CD4-positive, alpha-beta T cell (primary cell): ENCODE data around the gene MAMDC4. TPM values are rescaled to one million over a fixed set of nuclear protein-coding genes. Genes with fewer than 3 reads are reported as not detected.

Experiments
- ATAC-seq: fragments of 200-7000 bp; cut with Tn5 transposase; one replicate; pipeline ENCODE4 v1.10.0; 2022; ENCODE audit warnings: mild to moderate bottlenecking; ENCODE audit not compliant: poor library complexity
- CTCF ChIA-PET: fragments of 350-600 bp; sonication (Branson Sonifier 250); formaldehyde crosslinking; loops from one replicate; lab custom pipeline; 2021; ENCODE audit warnings: antibody characterized with exemption, inconsistent platforms; lab: Charles Lee
- POLR2A ChIA-PET: fragments of 350-600 bp; sonication (Branson Sonifier 250); formaldehyde crosslinking; loops from one replicate; lab custom pipeline; 2021; ENCODE audit warnings: antibody characterized with exemption, inconsistent platforms; lab: Charles Lee
- DNase-seq, 14 experiments: peaks; one replicate each; pipeline ENCODE4 v3.0.0-alpha.2; 2013 to 2020; ENCODE audit warnings: mixed read lengths in 2 of 14
- H3K27ac ChIP-seq, 2 donors: one replicate each; pipeline versions ENCODE4 v1.5.1 to v1.7.0; 2013; ENCODE audit warnings: low read length in 2 of 2, low read depth in 1 of 2, mild to moderate bottlenecking in 1 of 2
- H3K27me3 ChIP-seq, 2 experiments: 1 replicate in 1 of 2; 2 replicates in 1 of 2; pipeline versions ENCODE4 v1.6.1 to v1.7.0; 2013; ENCODE audit warnings: low read length in 2 of 2, control low read depth in 1 of 2, mild to moderate bottlenecking in 1 of 2, moderate library complexity in 1 of 2; ENCODE audit not compliant: insufficient read depth in 2 of 2, control insufficient read depth in 1 of 2
- H3K36me3 ChIP-seq: one replicate; pipeline ENCODE4 v1.6.1; 2013; ENCODE audit warnings: low read length, control low read depth; ENCODE audit not compliant: insufficient read depth
- H3K4me1 ChIP-seq: one replicate; pipeline ENCODE4 v1.6.1; 2013; ENCODE audit warnings: low read length, control low read depth; ENCODE audit not compliant: insufficient read depth
- H3K4me3 ChIP-seq: one replicate; pipeline ENCODE4 v1.5.1; 2013; ENCODE audit warnings: mild to moderate bottlenecking, low read length, moderate library complexity
- H3K9me3 ChIP-seq, 2 experiments: 1 replicate in 1 of 2; 2 replicates in 1 of 2; pipeline versions ENCODE4 v1.6.1 to v1.7.0; 2013; ENCODE audit warnings: low read length in 2 of 2, mild to moderate bottlenecking in 2 of 2, control low read depth in 1 of 2, moderate library complexity in 1 of 2; ENCODE audit not compliant: control insufficient read depth in 1 of 2, insufficient read depth in 1 of 2
- H3K27ac Mint-ChIP-seq: one replicate; pipeline ENCODE4 v1.8.0; 2020; ENCODE audit warnings: mixed read lengths
- H3K27me3 Mint-ChIP-seq: one replicate; pipeline ENCODE4 v1.8.0; 2021; ENCODE audit warnings: mixed read lengths
- H3K36me3 Mint-ChIP-seq: one replicate; pipeline ENCODE4 v1.8.0; 2021; ENCODE audit warnings: low read depth, mixed read lengths
- H3K4me1 Mint-ChIP-seq: one replicate; pipeline ENCODE4 v1.8.0; 2021; ENCODE audit warnings: low read depth, mixed read lengths
- H3K4me3 Mint-ChIP-seq: one replicate; pipeline ENCODE4 v1.8.0; 2020; ENCODE audit warnings: mild to moderate bottlenecking, mixed read lengths
- H3K9me3 Mint-ChIP-seq: one replicate; pipeline ENCODE4 v1.8.0; 2020; ENCODE audit warnings: mixed read lengths
- intact Hi-C, 2 experiments: fragments of 100-400 bp; cut with DNase I in 1 of 2; cut with micrococcal nuclease in 1 of 2; formaldehyde crosslinking; loops; one replicate each; pipeline versions ENCODE4 v1.15.1 to v1.9.0; 2023 to 2025; cut with DNase I, micrococcal nuclease
- total RNA-seq, 174 experiments: library from RNA in 2 of 174; stranded (reverse) in 2 of 174; gene quantifications; one replicate each; pipeline ENCODE4 v1.2.3 and lab custom pipeline; 2021 to 2026
- TF ChIP-seq, protein P1 (sequence below): fragments of 200-600 bp; IDR thresholded peaks from one replicate; pipeline ENCODE4 v1.8.0; 2022; ENCODE audit warnings: antibody characterized with exemption, mild to moderate bottlenecking

MAMDC4 gene
- total RNA-seq, 2 experiments from 2014 or later, result 2.2 to 3.4 TPM

DNA sequence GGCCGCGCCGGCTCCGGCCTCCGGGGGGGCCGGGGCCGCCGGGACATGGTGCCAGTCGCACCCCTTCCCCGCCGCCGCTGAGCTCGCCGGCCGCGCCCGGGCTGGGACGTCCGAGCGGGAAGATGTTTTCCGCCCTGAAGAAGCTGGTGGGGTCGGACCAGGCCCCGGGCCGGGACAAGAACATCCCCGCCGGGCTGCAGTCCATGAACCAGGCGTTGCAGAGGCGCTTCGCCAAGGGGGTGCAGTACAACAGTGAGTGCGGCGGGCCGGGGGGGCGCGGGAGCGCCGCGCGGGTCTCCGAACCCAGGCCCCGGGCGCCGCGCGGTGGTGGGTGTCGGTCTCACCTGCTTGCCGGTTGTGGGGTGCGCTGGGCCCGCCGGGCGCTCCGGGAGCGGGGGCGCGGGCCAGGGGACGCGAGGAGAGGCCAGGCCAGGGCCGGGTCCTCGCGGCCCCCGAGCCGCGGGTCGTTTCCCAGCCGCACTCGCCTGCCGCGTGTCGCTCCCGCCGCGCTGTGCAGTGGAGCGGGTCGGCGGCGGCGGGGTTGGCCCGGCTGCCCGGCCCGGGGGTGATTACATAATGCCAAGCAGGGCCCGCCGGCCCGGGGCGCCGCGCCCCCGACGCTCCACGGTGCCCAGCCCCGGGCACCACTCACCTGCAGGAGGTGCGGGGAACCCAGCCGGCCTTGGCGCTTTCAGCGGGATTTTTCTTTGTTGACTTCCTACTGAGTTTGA, 43.9 kb upstream of the MAMDC4 start:
- TF ChIP-seq, protein P1, sequence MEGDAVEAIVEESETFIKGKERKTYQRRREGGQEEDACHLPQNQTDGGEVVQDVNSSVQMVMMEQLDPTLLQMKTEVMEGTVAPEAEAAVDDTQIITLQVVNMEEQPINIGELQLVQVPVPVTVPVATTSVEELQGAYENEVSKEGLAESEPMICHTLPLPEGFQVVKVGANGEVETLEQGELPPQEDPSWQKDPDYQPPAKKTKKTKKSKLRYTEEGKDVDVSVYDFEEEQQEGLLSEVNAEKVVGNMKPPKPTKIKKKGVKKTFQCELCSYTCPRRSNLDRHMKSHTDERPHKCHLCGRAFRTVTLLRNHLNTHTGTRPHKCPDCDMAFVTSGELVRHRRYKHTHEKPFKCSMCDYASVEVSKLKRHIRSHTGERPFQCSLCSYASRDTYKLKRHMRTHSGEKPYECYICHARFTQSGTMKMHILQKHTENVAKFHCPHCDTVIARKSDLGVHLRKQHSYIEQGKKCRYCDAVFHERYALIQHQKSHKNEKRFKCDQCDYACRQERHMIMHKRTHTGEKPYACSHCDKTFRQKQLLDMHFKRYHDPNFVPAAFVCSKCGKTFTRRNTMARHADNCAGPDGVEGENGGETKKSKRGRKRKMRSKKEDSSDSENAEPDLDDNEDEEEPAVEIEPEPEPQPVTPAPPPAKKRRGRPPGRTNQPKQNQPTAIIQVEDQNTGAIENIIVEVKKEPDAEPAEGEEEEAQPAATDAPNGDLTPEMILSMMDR, result no peak
- H3K4me1 ChIP-seq, result peaks cover 56% of the 10 kb centered on the region
- DNase-seq (peak in 13 of 14 experiments; percentile 36 to 75 (median 44)), ATAC-seq (peak; percentile 54)
- H3K4me3 Mint-ChIP-seq, result peak overlapping the region; percentile 86
- H3K4me3 ChIP-seq, result peak overlapping the region; percentile 62
- H3K36me3 ChIP-seq, result peaks cover 10% of the 10 kb centered on the region
- intact Hi-C loops, result loop anchor here (2.0 to 10.0 kb wide), 5 partner anchors 33 to 403 kb away; partner anchors contain the start of genes PHPT1 (in 1 of the 2), SNAPC4 (in 1 of the 2) and TRAF2 (in 1 of the 2)
- no peaks in the 10 kb centered on the region for H3K27me3 Mint-ChIP-seq
- peaks cover 23% of the 10 kb centered on the region for H3K36me3 Mint-ChIP-seq
- H3K27ac Mint-ChIP-seq, result peak overlapping the region; percentile 41
- ChIA-PET POLR2A (interaction anchor here (0.6 to 3.9 kb wide), 12 partner anchors 9 to 432 kb away, joined by 3 to 30 read pairs (median 4); partner anchors contain the start of genes AJM1, EDF1, TMEM141 and TRAF2), CTCF (interaction anchor here (1.2 to 3.8 kb wide), 3 partner anchors 16 to 34 kb away, joined by 3 to 18 read pairs (median 6); partner anchors contain the start of genes AJM1 and TMEM141)
- H3K9me3 Mint-ChIP-seq, result no peaks in the 10 kb centered on the region
- H3K27ac ChIP-seq, result no peak overlapping the region
- no peaks in the 10 kb centered on the region for H3K27me3 ChIP-seq
- peaks cover 44% of the 10 kb centered on the region for H3K4me1 Mint-ChIP-seq
- H3K9me3 ChIP-seq, result no peaks in the 10 kb centered on the region

DNA sequence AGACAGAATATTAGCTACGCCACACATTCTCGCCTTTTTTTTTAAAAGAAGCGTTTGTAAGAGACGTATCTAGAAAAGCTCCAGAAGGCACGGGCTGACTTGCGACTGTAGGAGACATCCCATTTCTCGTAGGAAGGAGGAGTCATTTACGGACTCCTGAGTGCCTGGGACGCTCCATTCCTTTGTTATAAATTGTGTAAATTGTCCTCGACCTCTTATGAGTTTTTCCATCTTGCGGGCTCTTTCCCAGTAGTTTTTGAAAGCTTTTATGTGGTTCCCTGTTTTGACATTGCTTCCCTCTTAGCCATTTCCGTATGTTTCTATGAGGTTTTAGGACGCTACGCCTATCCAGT, 43.4 kb upstream of the MAMDC4 start:
- Mint-ChIP-seq H3K4me3 (peak overlapping the region; percentile 67), H3K27ac (peak overlapping the region; percentile 41), H3K36me3 (peaks cover 26% of the 10 kb centered on the region), H3K4me1 (peaks cover 45% of the 10 kb centered on the region), H3K27me3 (no peaks in the 10 kb centered on the region), H3K9me3 (no peaks in the 10 kb centered on the region)
- Histone ChIP-seq H3K4me1 (peaks cover 56% of the 10 kb centered on the region), H3K36me3 (peaks cover 10% of the 10 kb centered on the region), H3K27me3 (no peaks in the 10 kb centered on the region), H3K9me3 (no peaks in the 10 kb centered on the region), H3K4me3 (peak overlapping the region; percentile 62), H3K27ac (no peak overlapping the region)
- intact Hi-C loops, result loop anchor here (2.0 to 10.0 kb wide), 5 partner anchors 32 to 404 kb away; partner anchors contain the start of genes PHPT1 (in 1 of the 2), SNAPC4 (in 1 of the 2) and TRAF2 (in 1 of the 2)
- ChIA-PET CTCF (interaction anchor here (3.8 kb wide), 1 partner anchor 34 kb away, joined by 18 read pairs; the partner anchor contains the start of gene AJM1), POLR2A (interaction anchor here (0.6 to 3.9 kb wide), 8 partner anchors 10 to 432 kb away, joined by 3 to 30 read pairs (median 8); partner anchors contain the start of genes AJM1, EDF1, TMEM141 and TRAF2)
- TF ChIP-seq, protein P1, result no peak
- ATAC-seq (no peak), DNase-seq (no peak)

DNA sequence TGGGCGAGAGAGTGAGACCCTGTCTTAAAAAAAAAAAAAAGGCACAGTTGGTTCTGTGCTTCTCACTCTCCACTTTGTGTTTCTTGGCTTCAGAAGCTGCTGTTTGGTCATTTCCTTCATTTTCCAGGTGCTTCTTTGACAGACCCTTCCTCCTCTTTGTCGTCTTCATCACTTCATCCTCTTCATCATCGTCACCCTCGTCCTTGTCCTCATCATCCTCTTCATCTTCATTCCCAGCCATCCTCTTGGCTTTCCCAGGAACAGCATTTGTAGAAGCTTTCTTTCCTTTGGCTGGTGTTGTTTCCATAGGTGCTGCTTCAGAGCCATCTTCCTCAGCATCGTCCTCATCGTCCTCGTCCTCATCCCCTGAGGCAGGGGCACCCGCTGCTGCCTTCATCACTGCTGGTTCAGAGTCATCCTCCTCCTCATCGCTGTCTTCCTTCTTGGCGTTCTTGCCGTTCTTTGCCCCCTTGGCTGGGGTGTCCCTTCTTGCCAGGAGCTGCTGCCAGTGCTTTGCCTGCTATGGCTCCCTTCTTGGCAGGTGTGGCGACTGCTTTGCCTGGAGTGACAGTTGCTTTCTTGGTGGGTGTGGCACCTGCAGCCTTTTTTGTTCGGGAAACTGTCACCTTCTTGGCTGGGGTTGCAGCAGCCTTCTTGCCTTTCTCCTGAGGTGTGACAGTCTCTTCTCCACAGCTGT, 37.3 kb upstream of the MAMDC4 start:
- Histone ChIP-seq H3K4me3 (no peak overlapping the region), H3K4me1 (peaks cover 26% of the 10 kb centered on the region), H3K36me3 (peaks cover 18% of the 10 kb centered on the region), H3K27ac (no peak overlapping the region), H3K27me3 (no peaks in the 10 kb centered on the region), H3K9me3 (no peaks in the 10 kb centered on the region)
- intact Hi-C loops, result no loop called here
- TF ChIP-seq, protein P1, result no peak
- Mint-ChIP-seq H3K36me3 (peaks cover 39% of the 10 kb centered on the region), H3K27me3 (no peaks in the 10 kb centered on the region), H3K4me1 (peaks cover 28% of the 10 kb centered on the region), H3K9me3 (no peaks in the 10 kb centered on the region), H3K27ac (no peak overlapping the region), H3K4me3 (peak overlapping the region; percentile 62)
- CTCF ChIA-PET, result no interaction called here
- DNase-seq (no peak), ATAC-seq (no peak)
- POLR2A ChIA-PET, result no interaction called here
